HG03159 (cell line): ENCODE results near the gene ARSH.
"Not testable (repeated sequence)": the region's sequence is repeated elsewhere in the genome, so short reads cannot be mapped to it uniquely, and the experiment has no call there.

Experiments
- ATAC-seq: cut with Tn5 transposase; IDR thresholded peaks from one replicate; pipeline ENCODE4 v1.9.1; 2021; ENCODE audit warnings: mild to moderate bottlenecking, moderate library complexity; ENCODE audit not compliant: unreplicated experiment

Gene ARSH

DNA sequence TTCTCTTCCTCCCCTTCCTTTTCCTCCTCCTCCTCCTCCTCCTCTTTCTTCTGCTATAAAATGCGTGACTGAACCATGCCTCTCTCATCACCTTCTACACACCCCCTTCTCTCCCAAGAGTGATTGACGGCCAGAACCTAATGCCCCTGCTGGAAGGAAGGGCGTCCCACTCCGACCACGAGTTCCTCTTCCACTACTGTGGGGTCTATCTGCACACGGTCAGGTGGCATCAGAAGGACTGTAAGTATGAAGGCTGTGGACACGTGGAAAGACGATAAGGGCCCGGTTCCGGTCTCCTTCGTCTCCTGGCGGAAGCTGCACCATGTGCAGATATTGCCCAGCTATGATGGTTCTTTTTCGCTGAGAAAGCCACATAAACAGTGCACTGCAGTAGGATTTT lies 22.8 kb downstream of the ARSH start:
- ATAC-seq: no peak

- ATAC-seq: no peak
These were observed 30.9 kb downstream of the ARSH start for GRCh38 chrX:3037218-3037617.

DNA sequence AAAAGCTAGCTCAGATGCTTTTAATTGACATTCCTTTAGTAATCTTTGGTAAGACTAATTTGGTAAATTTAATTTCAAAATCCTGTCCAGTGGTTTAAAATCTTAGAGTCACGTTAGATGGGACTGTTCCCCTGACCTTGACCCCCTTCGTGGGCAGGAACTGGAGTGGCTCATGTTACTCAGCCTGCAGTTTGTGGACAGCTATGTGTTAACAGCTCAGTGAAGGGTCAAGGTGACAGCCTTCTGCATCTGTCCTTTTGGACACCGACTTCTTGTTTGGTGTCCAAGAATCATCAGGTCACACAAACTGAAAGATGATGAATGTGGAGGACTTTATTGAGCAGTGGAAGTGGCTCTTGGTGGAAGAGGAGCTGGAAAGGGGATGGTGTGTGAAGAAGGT lies 37.9 kb downstream of the ARSH start:
- ATAC-seq: no peak

DNA sequence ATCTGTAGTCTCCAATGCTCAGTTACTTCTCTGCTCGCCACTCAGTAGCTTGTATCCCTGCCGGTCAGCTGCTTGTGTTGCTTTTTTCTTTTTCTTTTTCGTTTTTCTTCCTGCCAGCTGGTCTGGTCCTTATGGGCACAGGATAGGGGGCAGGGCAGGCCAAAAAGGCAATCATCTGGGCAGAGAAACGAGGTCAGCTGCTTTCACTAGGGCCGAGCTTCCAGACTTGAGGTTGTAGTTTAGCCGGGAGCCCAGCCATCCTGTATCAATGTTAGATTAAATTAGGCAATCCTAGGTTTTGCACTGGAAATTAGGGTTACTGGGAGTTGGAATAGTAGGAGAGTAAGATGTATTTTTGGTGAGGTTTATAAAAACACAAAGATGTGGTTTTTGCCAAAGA lies 38.3 kb downstream of the ARSH start:
- ATAC-seq: no peak

GRCh38 chrX:3046253-3047240 lies 40.2 kb downstream of the ARSH start:
- no peak for ATAC-seq

DNA sequence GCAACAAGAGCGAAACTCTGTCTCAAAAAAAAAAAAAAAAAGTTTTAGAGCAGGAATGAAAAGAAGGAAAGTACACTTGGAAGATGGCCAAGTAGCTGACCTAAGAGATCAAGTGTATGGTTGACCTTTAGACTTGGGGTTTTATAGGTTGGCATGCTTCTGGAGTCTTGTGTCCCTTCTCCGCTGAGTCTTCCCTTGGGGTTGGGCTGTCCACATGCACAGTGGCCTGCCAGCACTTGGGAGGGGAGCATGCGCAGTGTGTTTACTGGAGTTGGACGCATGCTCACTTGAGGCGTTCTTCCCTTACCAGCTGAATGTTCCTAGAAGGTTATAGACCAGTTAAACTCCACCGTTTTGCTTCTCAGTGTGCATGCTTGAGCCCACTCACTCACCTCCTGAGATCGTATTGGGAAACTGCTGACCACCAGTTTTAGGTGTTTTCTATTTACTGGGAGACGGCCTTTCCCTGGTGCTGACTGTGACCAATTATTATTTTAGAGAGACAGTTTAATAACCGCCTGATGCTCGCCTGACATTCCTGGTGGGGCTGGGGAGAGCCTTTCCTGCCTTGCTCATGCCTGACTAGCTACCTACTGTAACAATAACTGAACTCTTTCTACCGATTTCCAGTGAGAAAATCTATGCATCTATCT lies 44.3 kb downstream of the ARSH start:
- not testable (repeated sequence) for ATAC-seq

- ATAC-seq: no peak
These were observed 46.5 kb downstream of the ARSH start for GRCh38 chrX:3052860-3053259.

- ATAC-seq: no peak
These were observed 60.2 kb downstream of the ARSH start for GRCh38 chrX:3066555-3066954.

DNA sequence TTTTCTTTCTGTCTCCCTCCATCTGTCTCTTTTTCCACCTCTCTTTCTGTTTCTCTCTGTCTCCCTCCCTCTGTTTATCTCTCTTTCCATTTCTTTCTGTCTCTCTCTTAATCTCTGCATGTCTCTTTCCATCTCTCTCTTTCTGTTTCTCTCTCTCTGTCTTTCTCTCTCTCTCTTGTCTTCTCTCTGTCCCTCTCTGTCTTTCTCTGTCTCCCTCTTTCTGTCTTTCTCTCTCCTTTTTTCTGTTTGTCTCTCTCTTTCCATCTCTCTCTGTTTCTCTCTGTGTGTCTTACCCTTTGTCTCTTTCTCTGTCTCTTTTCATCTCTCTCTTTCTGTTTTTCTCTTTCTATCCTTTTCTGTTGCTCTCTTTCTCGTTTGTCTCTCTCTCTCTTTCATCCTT lies 69.6 kb downstream of the ARSH start:
- ATAC-seq: no peak

DNA sequence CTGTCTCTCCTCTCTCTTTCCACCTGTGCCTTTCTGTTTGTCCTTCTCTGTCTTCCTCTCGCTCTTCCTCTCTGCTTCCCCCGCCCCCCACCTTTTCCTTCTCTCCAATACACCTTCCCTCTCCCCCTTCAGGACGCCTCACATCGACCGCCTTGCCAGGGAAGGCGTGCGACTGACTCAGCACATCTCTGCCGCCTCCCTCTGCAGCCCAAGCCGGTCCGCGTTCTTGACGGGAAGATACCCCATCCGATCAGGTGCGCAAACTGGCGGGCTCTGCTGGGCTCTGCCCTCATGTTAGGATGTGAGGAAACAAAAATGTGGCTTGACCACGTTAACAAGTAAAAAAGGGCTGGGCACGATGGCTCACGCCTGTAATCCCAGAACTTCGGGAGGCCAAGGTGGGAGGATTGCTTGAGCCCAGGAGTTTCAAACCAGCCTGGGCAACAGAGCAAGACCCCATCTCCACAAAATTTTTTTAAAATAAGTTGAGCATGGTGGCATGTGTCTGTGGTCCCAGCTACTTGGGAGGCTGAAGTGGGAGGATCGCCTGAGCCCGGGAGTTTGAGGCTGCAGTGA lies 70.2 kb downstream of the ARSH start:
- no peak for ATAC-seq
